K562 (cell line): ENCODE measurements around the gene ERP44. TPM values are rescaled to one million over a fixed set of nuclear protein-coding genes. Genes with fewer than 3 reads are reported as not detected.

Experiments
- CEBPB ChIP-seq: fragments of 450-650 bp; IDR thresholded peaks from 2 replicates; pipeline ENCODE4 v1.6.1; 2016; ENCODE audit warnings: missing genetic modification characterization, missing compliant biosample characterization
- E2F5 ChIP-seq: sonication (generic); formaldehyde crosslinking; IDR thresholded peaks from 2 replicates; pipeline ENCODE4 v1.8.0; 2022; ENCODE audit warnings: mild to moderate bottlenecking, missing genetic modification reagents
- GMEB1 ChIP-seq: fragments of 250-450 bp; sonication (Bioruptor Pico); IDR thresholded peaks from 2 replicates; pipeline ENCODE4 v1.4.0; 2020; ENCODE audit warnings: mild to moderate bottlenecking
- GTF2F1 ChIP-seq: IDR thresholded peaks from 2 replicates; pipeline ENCODE4 v1.6.1; 2011; ENCODE audit warnings: low read depth, low read length, improper control_type of control experiment
- MYC ChIP-seq, 2 experiments: fragments of 250-450 bp in 1 of 2; sonication (Bioruptor Pico) in 1 of 2; IDR thresholded peaks; 2 replicates each; pipeline versions ENCODE4 v1.5.1 to v1.6.1; 2012 to 2021; ENCODE audit warnings: low read depth in 2 of 2, borderline replicate concordance in 1 of 2, improper control_type of control experiment in 1 of 2, low read length in 1 of 2, mild to moderate bottlenecking in 1 of 2, moderate library complexity in 1 of 2
- NBN ChIP-seq: fragments of 450-650 bp; IDR thresholded peaks from 2 replicates; pipeline ENCODE4 v1.6.1; 2016; ENCODE audit warnings: low read depth, mild to moderate bottlenecking
- RBFOX2 ChIP-seq: fragments of 200-400 bp; formaldehyde crosslinking; IDR thresholded peaks from 2 replicates; pipeline ENCODE4 v1.6.1; 2017; ENCODE audit warnings: low read depth, mild to moderate bottlenecking, low read length, moderate library complexity
- SMARCA4 ChIP-seq: fragments of 450-650 bp; IDR thresholded peaks from 2 replicates; pipeline ENCODE4 v1.6.1; 2016
- ZHX1 ChIP-seq: fragments of 150-350 bp; conservative IDR thresholded peaks from 2 replicates; pipeline ENCODE4 v1.6.1; 2014; ENCODE audit warnings: low read length
- polyA plus RNA-seq, 8 experiments: library from polyadenylated mRNA; depleted of rRNA in 4 of 8; stranded (reverse) in 5 of 8; unstranded in 3 of 8; fragments of >200 nt; fragmentation: Nextera tagmentation in 2 of 8; fragmentation: Illumina TruSeq in 1 of 8; extraction: Ambion mirVana in 2 of 8; extraction: Trizol in 1 of 8; gene quantifications; 2 replicates each; pipeline versions ENCODE4 v1.2.1 to v1.2.3, GENCODE V29; 2011 to 2014; ENCODE audit warnings: inconsistent platforms in 1 of 8, missing spikeins in 1 of 8
- total RNA-seq, 7 experiments: library from RNA; depleted of rRNA in 6 of 7; stranded (reverse); fragments of >200 nt in 6 of 7; fragmentation: Illumina TruSeq in 2 of 7; extraction: Trizol in 2 of 7; gene quantifications; 2 replicates each; pipeline versions ENCODE4 v1.2.1 to v1.2.3, GENCODE V29; 2011 to 2021; ENCODE audit warnings: low replicate concordance in 1 of 7

ERP44 gene
- total and polyA plus RNA-seq, 9 of the 15 experiments (the other 6 are each of a cell fraction or from before 2014, with no cell fraction given), result 9.2 to 23.4 (median 13.6) TPM

- no peak for TF ChIP-seq ZHX1
- no peak for TF ChIP-seq NBN
- no peak for TF ChIP-seq E2F5 (CRISPR knock-in tag)
- no peak for TF ChIP-seq CEBPB (tag)
- no peak for TF ChIP-seq GTF2F1
- TF ChIP-seq RBFOX2, result no peak
- no peak for TF ChIP-seq GMEB1 (CRISPR knock-in tag)
- TF ChIP-seq SMARCA4, result no peak
- TF ChIP-seq MYC (IDR thresholded peaks at IDR 0.05; ENCODE audit: low read depth, low read length), result no peak
- TF ChIP-seq MYC (CRISPR knock-in tag; IDR thresholded peaks at IDR 0.05; ENCODE audit: borderline replicate concordance, low read depth), result no peak
Observed at GRCh38 chr9:100117316-100117715, 18.5 kb upstream of the ERP44 start (continued).
